Fibroblast of peridontal ligament (primary cell): Measurements from ENCODE around the gene PADI3.
"Not testable (repeated sequence)": the region's sequence is repeated elsewhere in the genome, so short reads cannot be mapped to it uniquely, and the experiment has no call there.

Experiments
- DNase-seq: peaks from one replicate; pipeline ENCODE4 v3.0.0-alpha.2; 2010; ENCODE audit errors: extremely low read depth

Gene PADI3

DNA sequence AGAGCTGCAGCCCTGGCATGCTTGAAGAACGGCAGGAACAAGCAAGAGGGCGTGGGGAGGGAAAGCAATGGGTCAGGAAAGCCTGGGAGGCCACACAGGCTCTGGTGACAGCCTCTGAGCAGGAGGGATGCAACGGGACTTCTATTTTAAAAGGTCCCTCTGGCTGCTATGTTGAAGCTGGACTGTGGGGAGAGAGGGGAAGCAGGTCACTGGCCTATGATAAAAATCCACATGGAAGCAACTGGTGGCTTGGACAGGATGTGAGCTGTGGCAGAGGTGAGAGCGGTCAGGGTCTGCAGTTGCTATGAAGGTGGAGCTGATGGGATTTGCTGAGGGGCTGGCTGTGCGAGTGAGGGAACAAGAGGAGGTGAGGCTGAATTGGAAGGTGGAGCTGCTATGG, 32.8 kb upstream of the PADI3 start:
- no peak for DNase-seq

DNA sequence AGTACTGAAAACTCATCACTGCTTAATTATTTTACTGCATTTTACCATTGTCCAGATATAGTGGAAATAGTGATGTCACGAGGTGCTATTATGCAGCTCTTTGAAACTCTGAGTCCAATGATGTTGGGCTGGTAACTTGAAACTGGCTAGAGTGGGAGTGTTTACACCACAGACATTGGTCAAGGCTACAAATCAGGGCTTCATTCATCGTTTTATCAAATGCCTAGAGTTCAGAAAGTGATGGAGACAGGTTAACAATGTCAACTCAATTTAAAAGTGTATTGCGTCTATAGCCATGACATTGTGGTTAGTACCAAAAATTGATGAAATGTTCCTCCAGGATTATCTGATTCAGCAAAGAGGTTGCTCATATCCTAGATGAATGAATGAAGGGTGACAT, 31.3 kb upstream of the PADI3 start:
- DNase-seq: no peak

DNA sequence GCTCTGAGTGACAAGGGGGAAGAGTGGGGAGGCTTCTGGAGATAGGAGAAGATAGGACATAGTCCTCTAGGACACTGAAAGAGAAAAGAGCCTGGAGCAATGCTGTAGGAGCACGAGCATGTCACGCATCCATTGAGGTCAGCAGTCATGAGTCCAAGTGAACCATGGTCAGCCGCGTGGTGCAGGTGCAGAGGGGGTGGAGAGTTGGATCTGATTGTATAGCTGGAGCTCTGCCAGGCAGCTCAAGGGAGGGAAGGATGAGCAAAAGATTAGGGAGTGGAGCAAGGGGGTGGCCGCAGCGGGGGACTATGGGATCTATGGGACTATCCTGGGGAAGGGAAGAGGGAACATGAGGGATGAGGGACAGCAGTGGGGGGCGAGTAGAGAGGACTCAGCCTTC, 30.0 kb upstream of the PADI3 start:
- DNase-seq: no peak

DNA sequence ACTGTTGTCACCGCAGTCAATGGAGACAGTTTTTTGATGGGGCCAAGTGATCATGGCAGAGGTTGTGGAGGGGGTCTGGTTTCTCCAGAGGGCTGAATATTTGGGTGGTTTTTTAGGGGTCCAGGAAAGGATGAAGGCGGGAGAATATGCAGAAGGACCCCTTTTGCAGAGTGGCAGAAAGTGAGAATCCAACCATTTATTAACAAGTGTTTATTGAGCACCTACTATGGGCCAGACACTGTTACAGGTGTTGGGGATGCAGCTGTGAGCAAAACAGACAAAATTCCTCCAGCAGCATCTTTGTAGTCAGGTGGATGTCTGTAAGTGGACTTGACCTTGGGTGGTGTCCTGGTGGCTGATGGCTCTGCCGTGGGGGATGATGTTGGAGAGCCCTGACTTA, 28.6 kb upstream of the PADI3 start:
- DNase-seq: no peak

DNA sequence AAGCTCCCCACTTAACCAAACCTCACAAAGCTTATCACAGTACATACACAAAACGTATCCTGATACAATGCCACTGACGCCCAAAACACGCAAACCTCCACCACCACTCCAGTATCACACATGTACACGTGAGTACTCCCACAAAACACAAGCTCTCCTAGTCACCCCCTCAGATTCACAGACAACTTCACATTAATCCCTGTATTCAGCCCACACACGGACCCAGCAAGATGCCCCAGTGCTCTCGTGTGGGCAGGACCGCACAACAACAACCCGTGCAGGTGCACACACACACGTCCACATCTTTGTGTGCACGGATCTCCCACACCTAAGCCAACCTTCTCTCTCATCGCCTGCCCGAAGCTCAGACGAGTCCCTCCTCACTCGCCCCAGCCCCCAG, 26.3 kb upstream of the PADI3 start:
- DNase-seq: no peak

DNA sequence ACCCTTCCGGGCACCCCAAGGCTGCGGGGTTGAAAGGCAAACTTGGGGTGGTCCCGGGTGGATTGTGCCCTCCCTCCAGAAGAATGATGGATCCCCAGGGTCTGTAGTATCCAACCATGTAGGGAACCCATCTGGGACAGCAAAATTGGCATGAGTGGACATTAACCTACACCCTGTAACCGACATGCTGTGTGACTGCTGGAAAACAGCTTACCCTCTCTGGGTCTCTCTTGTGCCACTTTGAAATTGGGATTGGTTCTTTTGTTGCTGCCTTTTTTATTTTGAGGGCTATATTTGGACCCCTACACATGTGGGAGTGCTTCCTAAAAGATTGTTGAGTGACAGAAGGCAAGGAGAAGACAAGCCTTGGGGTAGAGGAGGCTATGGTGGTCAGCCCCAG, 24.5 kb upstream of the PADI3 start:
- no peak for DNase-seq

DNA sequence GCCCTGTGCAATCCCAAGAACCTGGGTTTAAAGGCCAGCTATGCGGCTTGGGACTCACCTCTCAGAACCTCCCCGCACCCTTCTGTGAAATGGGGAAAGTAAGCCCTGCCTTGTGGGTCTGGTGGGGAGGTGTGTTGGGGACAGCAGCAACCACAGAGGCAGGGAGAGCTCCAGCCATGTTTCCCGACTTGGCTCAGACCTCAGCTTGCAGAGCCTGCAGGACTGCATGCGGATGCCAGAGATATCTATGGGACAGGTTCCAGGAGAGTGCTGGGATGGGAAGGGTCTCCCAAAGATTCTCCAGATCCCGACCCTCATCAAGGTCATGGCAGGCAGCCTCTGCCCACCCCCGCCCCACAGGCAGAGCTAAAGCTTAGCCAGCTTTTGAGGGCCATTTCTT, 23.8 kb upstream of the PADI3 start:
- no peak for DNase-seq

DNA sequence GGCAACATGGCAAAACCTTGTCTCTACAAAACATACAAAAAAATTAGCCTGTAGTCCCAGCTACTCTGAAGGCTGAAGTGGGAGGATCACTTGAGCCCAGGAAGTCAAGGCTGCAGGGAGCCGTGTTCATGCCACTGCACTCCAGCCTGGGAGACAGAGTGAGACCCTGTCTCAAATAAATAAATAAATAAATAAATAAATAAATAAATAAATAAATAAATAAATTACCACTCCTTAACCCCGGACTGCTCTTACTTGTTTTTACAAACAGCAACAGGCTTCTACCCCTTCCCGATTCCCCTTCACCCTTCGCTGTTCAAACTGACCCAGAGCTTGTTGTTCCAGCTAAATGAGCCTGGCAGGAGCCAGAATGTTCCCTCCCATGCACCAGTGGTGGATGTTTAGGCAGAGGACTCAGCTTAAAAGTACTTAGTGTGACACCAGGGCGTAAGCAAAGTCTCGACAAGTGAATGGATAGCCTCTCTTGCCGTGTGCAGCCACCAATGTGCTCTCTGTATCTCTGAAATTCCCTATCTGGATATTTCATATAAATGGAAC, 21.5 kb upstream of the PADI3 start:
- DNase-seq: no peak

DNA sequence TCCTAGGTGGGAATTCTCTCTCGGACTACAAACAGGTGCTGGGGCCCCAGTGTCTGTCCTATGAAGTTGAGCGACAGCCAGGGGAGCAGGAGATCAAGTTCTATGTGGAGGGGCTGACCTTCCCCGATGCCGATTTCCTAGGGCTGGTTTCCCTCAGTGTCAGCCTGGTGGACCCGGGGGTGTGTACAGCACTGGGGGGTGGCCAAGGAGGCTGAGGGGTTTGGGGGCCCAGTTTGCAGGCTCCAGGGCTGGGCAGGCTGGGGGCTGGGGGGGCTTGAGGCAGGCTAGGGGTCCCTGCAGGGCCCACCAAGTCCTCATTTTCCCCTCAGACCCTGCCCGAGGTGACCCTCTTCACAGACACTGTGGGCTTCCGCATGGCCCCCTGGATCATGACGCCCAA, 20.3 kb upstream of the PADI3 start:
- no peak for DNase-seq

DNA sequence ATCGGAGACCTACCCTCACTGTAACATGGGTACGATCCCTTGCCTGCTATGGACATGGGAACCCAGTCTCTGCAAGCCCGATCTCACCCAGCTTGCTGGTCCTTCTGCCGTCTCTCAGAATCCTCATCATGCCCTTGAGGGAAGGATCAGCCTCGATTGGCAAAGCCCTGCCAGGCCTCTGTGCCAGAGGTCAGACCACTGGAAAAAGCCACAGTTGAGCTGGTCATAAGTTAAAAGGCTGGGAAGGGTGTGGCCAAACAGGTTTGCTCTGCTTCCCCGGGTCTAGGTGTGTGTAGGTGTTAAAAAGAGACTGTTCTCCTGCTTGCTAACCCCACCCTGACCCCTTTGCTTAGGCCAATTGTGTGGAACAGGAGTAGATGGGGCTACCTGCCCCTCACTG, 19.5 kb upstream of the PADI3 start:
- DNase-seq: no peak

DNA sequence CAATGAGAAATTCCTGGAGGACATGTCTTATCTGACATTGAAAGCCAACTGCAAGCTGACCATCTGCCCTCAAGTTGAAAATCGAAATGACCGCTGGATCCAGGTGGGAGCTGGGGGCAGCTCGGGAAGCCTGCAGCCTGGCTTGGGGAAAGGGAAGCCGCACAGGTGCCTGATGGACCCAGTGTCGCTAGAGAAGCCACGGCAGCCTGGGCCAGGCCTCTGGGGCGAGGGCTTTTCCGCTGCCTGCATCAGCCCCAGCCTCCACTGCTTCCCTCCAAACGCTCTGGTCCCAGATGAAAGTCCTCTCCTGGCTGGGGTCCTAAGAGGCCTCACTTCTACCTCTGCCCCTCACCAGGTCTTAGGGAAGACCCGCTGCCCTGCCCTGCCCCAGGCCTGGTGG, 18.8 kb upstream of the PADI3 start:
- DNase-seq: no peak

DNA sequence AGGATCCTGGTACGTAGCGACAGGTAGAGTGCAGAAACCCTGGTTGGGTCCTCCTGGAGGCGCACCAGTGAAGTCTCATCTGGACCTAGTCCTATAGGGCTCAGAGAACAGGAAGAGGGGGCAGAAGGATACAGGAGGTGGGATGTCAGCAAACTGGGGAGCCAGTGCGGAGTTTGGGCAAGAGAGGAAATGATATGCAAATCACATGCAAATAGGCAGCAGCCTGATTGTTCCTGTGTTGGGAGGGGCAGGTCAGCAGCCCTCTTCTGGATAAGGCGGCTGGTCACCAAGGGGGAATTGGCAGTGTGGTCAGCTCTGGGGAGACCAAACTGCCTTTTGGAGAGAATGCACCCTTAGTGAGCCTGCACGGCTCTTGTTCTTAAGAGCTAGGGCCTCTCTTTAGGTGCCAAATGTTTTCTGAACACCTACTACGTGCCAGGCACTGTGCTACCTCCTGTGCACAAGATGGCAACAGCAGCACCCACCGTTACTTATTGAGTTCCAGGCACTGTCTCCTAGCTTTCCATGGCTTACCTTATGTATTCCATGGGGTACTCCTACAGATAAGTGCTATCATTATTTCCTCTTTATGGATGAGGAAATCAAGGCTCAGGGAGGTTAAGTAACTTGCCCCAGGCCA, 18.1 kb upstream of the PADI3 start:
- no peak for DNase-seq

DNA sequence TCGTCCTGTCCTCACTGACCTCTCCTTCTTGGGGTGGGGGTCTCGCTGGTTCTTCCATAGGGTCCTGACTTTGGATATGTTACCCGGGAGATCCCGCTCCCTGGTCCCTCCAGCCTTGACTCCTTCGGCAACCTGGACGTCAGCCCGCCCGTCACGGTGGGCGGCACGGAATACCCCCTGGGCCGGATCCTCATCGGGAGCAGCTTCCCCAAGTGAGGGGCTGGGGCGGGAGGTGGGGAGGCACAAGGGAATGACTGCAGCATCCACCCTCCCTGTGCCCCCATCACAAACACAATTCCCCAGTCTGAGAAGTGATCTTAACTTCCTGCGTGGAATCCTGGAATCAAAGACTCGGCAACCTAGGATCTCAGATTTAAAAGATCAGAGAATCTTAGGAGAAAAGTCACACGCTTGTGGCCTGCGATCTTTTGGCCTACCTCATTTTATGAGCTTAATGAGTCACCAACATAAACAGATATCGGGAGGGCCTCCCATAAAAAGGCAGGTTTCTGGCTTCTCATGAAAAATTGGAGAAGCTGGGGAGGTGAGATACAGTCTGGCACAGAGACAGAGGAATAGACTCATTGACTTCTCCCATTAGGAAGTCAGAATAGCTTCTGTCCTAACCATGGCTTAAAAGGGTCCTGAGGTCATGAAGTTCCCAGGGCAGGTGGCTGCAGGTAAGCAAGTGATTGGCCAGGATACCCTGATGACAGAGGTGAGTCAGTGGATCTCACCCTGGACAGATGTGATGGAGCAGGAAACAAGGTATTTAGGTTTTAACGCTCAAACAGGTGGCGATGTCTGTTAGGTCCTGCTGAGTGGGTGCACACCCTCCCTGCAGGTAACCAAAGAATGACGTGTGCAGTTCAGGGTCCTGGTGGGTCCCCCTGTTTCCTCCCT, 15.9 kb upstream of the PADI3 start:
- DNase-seq: peak; percentile 53

DNA sequence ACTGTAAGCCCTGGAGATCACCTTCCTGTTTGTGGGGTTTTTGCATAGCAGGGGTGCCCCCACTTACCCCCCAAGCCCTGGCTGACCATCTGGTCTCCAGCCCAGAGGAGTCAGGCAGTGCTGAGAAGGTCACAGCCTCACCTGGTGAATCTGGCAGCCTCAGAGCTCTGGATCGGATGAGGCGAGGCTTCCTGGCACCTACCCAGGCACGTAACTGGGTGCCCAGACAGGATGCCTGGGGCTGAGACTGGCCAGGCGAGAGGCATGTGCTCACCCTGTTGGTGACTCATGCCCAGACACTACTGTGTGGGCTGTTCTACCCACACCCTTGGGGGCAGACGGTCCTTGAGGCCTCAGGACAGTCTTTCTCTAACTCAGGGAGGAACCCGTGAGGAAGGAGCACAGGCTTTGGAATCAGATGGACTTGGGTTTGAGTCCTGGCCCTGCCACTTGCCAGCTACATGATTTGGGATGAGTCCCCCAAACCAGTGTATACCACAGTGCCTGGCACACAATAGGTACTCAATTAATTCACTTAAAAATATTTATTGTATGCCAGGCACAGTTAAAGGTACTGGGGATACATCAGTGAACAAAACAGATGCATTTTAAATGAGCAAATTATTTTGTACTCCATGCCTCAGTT, 15.1 kb upstream of the PADI3 start:
- peak; percentile 55 for DNase-seq

DNA sequence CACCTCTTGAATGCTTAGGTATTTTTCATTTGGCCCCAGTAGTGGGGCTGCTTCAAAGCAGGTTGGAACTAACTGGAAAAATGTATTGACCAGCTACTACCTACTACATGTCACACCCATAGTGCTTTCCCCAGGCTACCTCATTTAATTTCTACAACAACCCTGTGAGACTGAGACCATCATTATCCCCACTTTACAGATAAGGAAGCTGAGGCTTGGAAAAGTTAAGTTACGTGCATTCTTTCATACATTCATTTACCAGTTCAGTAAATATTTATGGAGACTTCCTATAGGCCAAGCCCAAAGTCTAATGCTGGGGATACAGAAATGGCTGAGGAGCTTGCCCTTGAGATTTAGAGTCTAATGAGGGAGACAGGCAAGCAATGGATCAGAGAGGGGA, 14.5 kb upstream of the PADI3 start:
- DNase-seq: no peak

DNA sequence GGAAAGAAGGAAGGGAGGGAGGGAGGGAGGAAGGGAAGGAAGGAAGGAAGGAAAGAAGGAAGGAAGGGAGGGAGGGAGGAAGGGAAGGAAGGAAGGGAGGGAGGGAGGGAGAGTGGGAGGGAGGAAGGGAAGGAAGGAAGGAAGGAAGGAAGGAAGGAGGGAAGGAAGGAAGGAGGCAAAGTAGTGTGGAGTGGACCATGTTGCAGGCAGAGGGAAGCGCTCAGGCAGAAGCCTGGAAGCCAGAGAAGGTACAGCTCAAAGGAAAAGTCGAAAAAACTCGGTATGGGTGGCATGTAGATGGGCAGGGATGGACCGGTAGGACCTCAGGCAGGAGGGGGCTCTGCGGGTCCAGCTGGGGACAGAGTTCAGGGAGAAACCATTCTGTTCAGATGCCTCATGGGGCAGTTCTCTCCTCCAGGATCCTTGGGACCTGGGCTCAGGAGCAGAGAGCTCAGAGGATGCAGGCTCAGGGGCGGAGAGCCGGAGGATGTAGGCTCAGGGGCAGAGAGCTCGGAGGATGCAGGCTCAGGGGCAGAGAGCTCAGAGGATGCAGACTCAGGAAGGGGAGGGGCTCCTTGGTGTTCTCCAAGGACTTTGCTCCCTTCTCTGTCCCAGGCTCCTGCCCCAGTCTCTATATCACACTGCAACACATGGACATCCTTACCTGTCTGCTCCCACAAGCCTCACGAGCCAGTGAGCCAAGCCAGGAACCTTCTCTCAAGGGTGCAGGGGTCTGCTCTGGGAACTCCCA, 13.6 kb upstream of the PADI3 start:
- no peak for DNase-seq

DNA sequence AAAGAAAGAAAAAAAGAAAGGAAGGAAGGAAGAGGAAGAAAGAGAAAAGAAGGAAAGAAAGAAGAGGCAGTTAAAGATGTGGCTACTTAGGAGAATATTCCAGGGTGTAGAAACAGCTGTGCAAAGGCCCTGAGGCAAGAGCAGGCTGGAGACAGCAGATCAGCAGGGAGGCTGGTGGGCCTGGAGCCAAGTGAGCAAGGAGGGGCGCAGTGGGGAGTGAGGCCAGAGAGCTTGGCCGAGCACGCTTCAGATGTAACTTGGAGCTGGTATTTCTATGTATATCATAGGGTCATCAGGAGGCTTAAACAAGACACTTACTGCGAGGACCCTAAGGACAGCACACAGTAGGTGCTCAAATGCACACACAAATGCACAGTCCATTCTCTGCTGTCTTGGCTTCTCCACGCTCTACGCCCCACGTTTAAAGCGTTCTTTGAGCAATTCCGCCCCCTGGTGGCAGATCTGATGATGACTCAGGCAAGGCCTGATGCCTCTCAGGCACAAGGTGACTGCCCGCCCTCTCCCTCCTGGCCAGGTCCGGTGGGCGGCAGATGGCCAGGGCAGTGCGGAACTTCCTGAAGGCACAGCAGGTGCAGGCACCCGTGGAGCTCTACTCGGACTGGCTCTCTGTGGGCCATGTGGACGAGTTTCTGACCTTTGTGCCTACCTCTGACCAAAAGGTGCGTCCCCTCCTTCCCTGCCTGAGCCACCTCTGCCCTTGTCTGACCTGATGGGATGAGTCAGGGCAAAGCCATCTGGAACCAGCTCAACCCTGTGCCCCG, 11.9 kb upstream of the PADI3 start:
- DNase-seq: peak; percentile 82

DNA sequence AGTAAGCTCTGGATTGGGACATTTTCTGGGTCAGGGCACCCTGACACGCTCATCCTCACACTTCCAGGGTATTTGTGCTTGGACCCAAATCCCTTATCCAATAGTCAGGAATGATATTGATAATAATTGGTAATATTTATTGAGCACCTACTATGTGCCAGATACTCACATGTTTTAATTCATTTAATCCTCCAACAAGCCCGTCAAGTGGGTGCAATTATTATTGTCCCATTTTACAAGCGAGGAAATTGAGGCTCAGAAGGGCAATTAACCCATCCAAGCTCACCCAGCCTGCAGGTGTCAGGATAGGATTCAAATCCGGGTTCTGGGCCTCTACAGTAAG, 11.4 kb upstream of the PADI3 start:
- no peak for DNase-seq

DNA sequence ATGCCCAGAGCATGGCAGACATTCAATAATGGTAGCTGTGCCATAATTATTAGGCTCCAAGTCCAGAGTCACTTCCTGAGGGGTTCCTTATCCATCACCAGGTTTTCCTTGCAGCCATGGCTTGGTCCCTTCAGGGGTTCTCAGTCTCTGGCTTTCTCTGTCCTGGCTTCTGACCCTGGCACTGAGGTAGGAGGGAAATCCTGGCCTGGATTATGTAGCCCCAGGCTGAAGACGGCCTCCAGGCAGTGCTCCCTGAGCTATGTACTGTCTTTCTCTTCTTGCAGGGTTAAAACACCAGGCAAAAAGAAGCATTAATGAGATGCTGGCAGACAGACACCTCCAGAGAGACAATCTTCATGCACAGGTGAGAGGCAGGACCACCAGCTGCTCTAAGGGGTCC, 9.5 kb upstream of the PADI3 start:
- peak; percentile 92 for DNase-seq

DNA sequence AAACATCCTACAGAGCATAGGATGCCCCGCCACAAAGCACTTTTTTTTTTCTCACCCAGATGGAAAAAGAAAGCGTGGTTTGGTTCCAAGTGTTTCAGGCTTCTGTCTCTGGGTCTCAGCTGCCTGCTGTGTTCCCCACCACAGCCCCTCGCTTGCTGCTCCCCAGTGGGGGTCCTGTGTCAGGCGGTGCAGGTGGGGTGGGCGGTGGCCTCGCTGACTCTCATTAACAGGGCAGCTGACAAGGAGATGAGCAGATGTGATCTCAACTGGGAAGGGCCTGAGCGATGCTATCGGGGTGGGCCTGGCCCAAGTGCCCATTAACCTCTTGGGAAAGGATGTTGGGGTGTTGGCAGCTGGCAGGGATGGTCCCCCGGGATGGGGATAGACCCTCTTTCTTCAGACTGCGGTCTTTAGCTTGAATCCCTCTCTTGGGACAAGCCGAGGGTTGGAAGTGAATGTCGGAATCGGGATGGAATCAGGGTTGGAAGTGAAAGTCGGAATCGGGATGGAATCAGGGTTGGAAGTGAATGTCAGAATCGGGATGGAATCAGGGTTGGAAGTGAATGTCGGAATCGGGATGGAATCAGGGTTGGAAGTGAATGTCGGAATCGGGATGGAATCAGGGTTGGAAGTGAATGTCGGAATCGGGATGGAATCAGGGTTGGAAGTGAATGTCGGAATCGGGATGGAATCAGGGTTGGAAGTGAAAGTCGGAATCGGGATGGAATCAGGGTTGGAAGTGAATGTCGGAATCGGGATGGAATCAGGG, 7.7 kb upstream of the PADI3 start:
- not testable (repeated sequence) for DNase-seq

DNA sequence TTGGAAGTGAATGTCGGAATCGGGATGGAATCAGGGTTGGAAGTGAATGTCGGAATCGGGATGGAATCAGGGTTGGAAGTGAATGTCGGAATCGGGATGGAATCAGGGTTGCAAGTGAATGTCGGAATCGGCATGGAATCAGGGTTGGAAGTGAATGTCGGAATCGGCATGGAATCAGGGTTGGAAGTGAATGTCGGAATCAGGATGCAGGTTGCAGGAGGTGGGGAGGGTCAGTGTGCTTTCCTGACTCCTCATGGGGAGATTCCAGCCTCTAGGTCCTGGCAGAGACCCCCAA, 7.2 kb upstream of the PADI3 start:
- DNase-seq: not testable (repeated sequence)
